Fibroblast of villous mesenchyme (primary cell): ENCODE results near the gene STARD5. TPM values are rescaled to one million over a fixed set of nuclear protein-coding genes. Genes with fewer than 3 reads are reported as not detected.

Experiments used
- DNase-seq: peaks from one replicate; pipeline ENCODE4 v3.0.0-alpha.2; 2010; ENCODE audit warnings: low read depth
- H3K4me3 ChIP-seq: 2 replicates; pipeline ENCODE4 v1.5.1; 2011; ENCODE audit warnings: low read depth, mild to moderate bottlenecking, low read length
- CTCF ChIP-seq: IDR thresholded peaks from 2 replicates; pipeline ENCODE4 v1.5.1; 2012; ENCODE audit warnings: low read depth, mild to moderate bottlenecking, low read length; ENCODE audit not compliant: insufficient read depth
- total RNA-seq: library from RNA; depleted of rRNA; stranded (reverse); fragments of >200 nt; gene quantifications from 2 replicates; pipeline ENCODE4 v1.2.3, GENCODE V29; 2012

The STARD5 gene
- total RNA-seq, 1 donor, result 14.7 TPM

- no peak overlapping the region for H3K4me3 ChIP-seq
- TF ChIP-seq CTCF, result no peak
- DNase-seq, result no peak
These were observed 26.8 kb downstream of the STARD5 start for GRCh38 chr15:81297147-81297572.

- no peak overlapping the region for H3K4me3 ChIP-seq
- no peak for TF ChIP-seq CTCF
- no peak for DNase-seq
These were observed 27.3 kb downstream of the STARD5 start for GRCh38 chr15:81296673-81297072.

GRCh38 chr15:81296186-81296585, 27.8 kb downstream of the STARD5 start:
- no peak for TF ChIP-seq CTCF
- DNase-seq, result no peak
- H3K4me3 ChIP-seq, result no peak overlapping the region

- DNase-seq, result no peak
- H3K4me3 ChIP-seq, result no peak overlapping the region
- TF ChIP-seq CTCF, result no peak
These were observed 28.3 kb downstream of the STARD5 start for GRCh38 chr15:81295486-81296121.

GRCh38 chr15:81294516-81294880, 29.4 kb downstream of the STARD5 start:
- no peak overlapping the region for H3K4me3 ChIP-seq
- DNase-seq, result no peak
- TF ChIP-seq CTCF, result no peak

- no peak for DNase-seq
- no peak for TF ChIP-seq CTCF
- H3K4me3 ChIP-seq, result no peak overlapping the region
These were observed 30.0 kb downstream of the STARD5 start for GRCh38 chr15:81293728-81294515.
